NB4 (cell line): ENCODE measurements around the gene EPB41L5.
A peak's percentile ranks its signal among the peaks of the same experiment; 100 is the strongest.
"Not testable (repeated sequence)": the region's sequence is repeated elsewhere in the genome, so short reads cannot be mapped to it uniquely, and the experiment has no call there.

Experiments
- DNase-seq: peaks from one replicate; pipeline ENCODE4 v3.0.0; 2010; ENCODE audit warnings: low read depth
- H3K4me3 ChIP-seq: one replicate; pipeline ENCODE4 v1.5.1; 2011; ENCODE audit warnings: mild to moderate bottlenecking, low read depth, low read length, moderate library complexity
- MYC ChIP-seq: IDR thresholded peaks from 2 replicates; pipeline ENCODE4 v1.6.1; 2011; ENCODE audit warnings: low read depth, low read length
- POLR2A ChIP-seq: IDR thresholded peaks from 2 replicates; pipeline ENCODE4 v1.6.1; 2011; ENCODE audit warnings: mild to moderate bottlenecking; ENCODE audit not compliant: insufficient read length; ENCODE audit errors: extremely low read depth
- TF ChIP-seq, protein P1 (sequence below): IDR thresholded peaks from one replicate; pipeline ENCODE4 v1.5.1; 2012; ENCODE audit warnings: low read depth, low read length
- TF ChIP-seq, protein P2 (sequence below): IDR thresholded peaks from 2 replicates; pipeline ENCODE4 v1.6.1; 2011; ENCODE audit warnings: low read depth, low read length

EPB41L5 gene

GRCh38 chr2:120148669-120149068 lies 135.8 kb downstream of the EPB41L5 start:
- H3K4me3 ChIP-seq: no peak overlapping the region
- no peak for DNase-seq
- TF ChIP-seq, protein P1, sequence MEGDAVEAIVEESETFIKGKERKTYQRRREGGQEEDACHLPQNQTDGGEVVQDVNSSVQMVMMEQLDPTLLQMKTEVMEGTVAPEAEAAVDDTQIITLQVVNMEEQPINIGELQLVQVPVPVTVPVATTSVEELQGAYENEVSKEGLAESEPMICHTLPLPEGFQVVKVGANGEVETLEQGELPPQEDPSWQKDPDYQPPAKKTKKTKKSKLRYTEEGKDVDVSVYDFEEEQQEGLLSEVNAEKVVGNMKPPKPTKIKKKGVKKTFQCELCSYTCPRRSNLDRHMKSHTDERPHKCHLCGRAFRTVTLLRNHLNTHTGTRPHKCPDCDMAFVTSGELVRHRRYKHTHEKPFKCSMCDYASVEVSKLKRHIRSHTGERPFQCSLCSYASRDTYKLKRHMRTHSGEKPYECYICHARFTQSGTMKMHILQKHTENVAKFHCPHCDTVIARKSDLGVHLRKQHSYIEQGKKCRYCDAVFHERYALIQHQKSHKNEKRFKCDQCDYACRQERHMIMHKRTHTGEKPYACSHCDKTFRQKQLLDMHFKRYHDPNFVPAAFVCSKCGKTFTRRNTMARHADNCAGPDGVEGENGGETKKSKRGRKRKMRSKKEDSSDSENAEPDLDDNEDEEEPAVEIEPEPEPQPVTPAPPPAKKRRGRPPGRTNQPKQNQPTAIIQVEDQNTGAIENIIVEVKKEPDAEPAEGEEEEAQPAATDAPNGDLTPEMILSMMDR: no peak
- TF ChIP-seq MYC (no peak), POLR2A (no peak)
- TF ChIP-seq, protein P2, sequence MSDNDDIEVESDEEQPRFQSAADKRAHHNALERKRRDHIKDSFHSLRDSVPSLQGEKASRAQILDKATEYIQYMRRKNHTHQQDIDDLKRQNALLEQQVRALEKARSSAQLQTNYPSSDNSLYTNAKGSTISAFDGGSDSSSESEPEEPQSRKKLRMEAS: no peak

DNA sequence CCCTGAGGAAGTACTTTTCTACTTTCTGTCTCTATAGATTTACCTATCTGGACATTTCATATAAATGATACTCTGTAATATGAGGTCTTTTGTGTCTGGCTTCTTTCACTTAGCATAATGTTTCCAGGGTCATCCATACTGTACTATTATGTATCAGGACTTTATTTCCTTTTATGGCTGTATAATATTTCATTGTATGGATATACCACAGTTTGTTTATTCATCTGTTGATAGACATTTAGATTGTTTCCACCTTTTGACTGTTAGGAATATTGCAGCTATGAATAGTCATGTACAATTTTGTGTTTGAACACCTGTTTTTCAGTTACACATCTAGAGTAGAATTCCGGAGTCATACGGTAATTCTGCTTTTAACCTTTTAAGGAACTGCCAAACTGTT lies 136.5 kb downstream of the EPB41L5 start:
- H3K4me3 ChIP-seq: no peak overlapping the region
- no peak for DNase-seq
- TF ChIP-seq POLR2A: no peak
- TF ChIP-seq, protein P2: no peak
- TF ChIP-seq, protein P1: no peak
- TF ChIP-seq MYC: no peak

DNA sequence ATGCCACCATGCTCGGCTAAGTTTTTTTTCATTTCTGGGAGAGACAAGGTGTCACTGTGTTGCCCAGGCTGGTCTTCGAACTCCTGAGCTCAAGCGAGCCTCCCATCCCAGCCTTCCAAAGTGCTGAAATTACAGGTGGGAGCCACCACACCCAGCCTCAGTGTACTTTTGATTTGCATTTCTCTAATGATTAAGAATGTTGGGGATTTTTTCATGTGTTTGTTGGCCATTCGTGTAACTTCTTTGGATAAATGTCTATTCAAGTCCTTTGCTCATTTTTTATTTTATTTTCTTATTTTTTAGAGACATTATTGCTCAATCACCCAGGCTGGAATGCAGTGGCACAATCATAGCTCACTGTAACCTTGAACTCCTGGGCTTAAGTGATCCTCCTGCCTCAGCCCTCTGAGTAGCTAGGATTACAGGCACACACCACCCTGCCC lies 137.2 kb downstream of the EPB41L5 start:
- DNase-seq: no peak
- TF ChIP-seq, protein P1: no peak
- TF ChIP-seq MYC: no peak
- H3K4me3 ChIP-seq: no peak overlapping the region

GRCh38 chr2:120155308-120155707 lies 142.4 kb downstream of the EPB41L5 start:
- no peak for DNase-seq
- TF ChIP-seq, protein P1: no peak
- TF ChIP-seq MYC (no peak), POLR2A (no peak)
- TF ChIP-seq, protein P2: no peak
- H3K4me3 ChIP-seq: no peak overlapping the region

DNA sequence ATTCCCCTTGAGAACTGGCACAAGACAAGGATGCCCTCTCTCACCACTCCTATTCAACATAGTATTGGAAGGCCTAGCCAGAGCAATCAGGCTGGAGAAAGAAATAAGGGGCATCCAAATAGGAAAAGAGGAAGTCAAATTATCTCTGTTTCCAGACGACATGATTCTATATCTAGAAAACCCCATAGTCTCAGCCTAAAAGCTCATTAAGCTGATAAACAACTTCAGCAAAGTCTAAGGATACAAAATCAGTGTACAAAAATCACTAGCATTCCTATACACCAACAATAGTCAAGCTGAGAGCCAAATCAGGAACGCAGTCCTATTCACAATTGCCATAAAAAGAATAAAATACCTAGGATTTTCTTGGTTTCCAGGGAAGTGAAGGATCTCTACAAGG lies 145.8 kb downstream of the EPB41L5 start:
- not testable (repeated sequence) for H3K4me3 ChIP-seq, DNase-seq

GRCh38 chr2:120161190-120161589 lies 148.3 kb downstream of the EPB41L5 start:
- TF ChIP-seq POLR2A (no peak), MYC (no peak)
- TF ChIP-seq, protein P1: no peak
- TF ChIP-seq, protein P2: no peak
- peak; percentile 35 for DNase-seq
- no peak overlapping the region for H3K4me3 ChIP-seq

DNA sequence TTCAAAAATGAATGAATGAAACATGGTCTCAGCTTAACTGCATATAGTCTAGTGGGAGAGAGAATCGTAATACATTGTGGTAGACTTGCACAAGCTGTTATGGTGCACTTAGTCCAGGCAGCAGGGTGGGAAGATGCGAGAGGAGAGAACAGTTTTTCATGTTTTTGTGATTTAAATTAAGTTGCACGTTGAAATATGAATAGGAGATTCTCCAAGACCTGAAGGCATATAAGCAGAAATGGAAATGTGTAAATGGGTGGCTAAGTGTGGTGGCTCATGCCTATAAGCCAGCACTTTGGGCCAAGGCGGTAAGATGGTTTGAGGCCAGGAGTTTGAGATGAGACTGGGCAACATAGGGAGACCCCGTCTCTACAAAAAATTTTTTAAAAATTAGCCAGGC lies 149.8 kb downstream of the EPB41L5 start:
- TF ChIP-seq MYC: no peak
- TF ChIP-seq POLR2A: no peak
- TF ChIP-seq, protein P1: no peak
- TF ChIP-seq, protein P2: no peak
- no peak overlapping the region for H3K4me3 ChIP-seq
- DNase-seq: no peak
